Measurements from ENCODE around the gene CTNNA2.

CTNNA2 gene

GRCh38 chr2:79971807-79972206, 459.0 kb downstream of the CTNNA2 start:
- TF ChIP-seq GLIS3 (CRISPR knock-in tag; IDR thresholded peaks at IDR 0.05) (no peak), OSR1 (CRISPR knock-in tag; IDR thresholded peaks at IDR 0.05) (no peak), TSHZ2 (CRISPR knock-in tag; IDR thresholded peaks at IDR 0.05) (no peak), TCF4 (CRISPR knock-in tag; IDR thresholded peaks at IDR 0.05; ENCODE audit: borderline replicate concordance) (no peak), POU6F1 (CRISPR knock-in tag; IDR thresholded peaks at IDR 0.05; ENCODE audit: borderline replicate concordance, low read depth) (no peak), ZC3H10 (CRISPR knock-in tag; IDR thresholded peaks at IDR 0.05) (no peak), PATZ1 (CRISPR knock-in tag; IDR thresholded peaks at IDR 0.05; ENCODE audit: borderline replicate concordance) (no peak), ISL1 (CRISPR knock-in tag; IDR thresholded peaks at IDR 0.05) (no peak)
- ATAC-seq, result no peak

- ATAC-seq, result no peak
- TF ChIP-seq BACH2 (CRISPR knock-in tag; IDR thresholded peaks at IDR 0.05; ENCODE audit: borderline replicate concordance) (no peak), ZFP30 (CRISPR knock-in tag; IDR thresholded peaks at IDR 0.05) (no peak), OSR1 (CRISPR knock-in tag; IDR thresholded peaks at IDR 0.05) (no peak), TCF4 (CRISPR knock-in tag; IDR thresholded peaks at IDR 0.05; ENCODE audit: borderline replicate concordance) (no peak), TSHZ2 (CRISPR knock-in tag; IDR thresholded peaks at IDR 0.05) (no peak), SNAI2 (CRISPR knock-in tag; IDR thresholded peaks at IDR 0.05) (no peak), POU6F1 (CRISPR knock-in tag; IDR thresholded peaks at IDR 0.05; ENCODE audit: borderline replicate concordance, low read depth) (no peak), ZNF8 (CRISPR knock-in tag; IDR thresholded peaks at IDR 0.05) (no peak), ZC3H10 (CRISPR knock-in tag; IDR thresholded peaks at IDR 0.05) (no peak), ARNTL (CRISPR knock-in tag; IDR thresholded peaks at IDR 0.05; ENCODE audit: borderline replicate concordance, low read depth) (no peak), RARB (CRISPR knock-in tag; IDR thresholded peaks at IDR 0.05) (no peak), ESRRG (CRISPR knock-in tag; IDR thresholded peaks at IDR 0.05) (no peak), ISL1 (CRISPR knock-in tag; IDR thresholded peaks at IDR 0.05) (no peak)
- TF ChIP-seq, protein P1, sequence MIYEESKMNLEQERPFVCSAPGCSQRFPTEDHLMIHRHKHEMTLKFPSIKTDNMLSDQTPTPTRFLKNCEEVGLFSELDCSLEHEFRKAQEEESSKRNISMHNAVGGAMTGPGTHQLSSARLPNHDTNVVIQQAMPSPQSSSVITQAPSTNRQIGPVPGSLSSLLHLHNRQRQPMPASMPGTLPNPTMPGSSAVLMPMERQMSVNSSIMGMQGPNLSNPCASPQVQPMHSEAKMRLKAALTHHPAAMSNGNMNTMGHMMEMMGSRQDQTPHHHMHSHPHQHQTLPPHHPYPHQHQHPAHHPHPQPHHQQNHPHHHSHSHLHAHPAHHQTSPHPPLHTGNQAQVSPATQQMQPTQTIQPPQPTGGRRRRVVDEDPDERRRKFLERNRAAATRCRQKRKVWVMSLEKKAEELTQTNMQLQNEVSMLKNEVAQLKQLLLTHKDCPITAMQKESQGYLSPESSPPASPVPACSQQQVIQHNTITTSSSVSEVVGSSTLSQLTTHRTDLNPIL (CRISPR knock-in tag; IDR thresholded peaks at IDR 0.05; ENCODE audit: low read depth), result no peak
- TF ChIP-seq, protein P2, sequence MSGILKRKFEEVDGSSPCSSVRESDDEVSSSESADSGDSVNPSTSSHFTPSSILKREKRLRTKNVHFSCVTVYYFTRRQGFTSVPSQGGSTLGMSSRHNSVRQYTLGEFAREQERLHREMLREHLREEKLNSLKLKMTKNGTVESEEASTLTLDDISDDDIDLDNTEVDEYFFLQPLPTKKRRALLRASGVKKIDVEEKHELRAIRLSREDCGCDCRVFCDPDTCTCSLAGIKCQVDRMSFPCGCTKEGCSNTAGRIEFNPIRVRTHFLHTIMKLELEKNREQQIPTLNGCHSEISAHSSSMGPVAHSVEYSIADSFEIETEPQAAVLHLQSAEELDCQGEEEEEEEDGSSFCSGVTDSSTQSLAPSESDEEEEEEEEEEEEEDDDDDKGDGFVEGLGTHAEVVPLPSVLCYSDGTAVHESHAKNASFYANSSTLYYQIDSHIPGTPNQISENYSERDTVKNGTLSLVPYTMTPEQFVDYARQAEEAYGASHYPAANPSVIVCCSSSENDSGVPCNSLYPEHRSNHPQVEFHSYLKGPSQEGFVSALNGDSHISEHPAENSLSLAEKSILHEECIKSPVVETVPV (CRISPR knock-in tag; IDR thresholded peaks at IDR 0.05), result no peak
These were observed 459.8 kb downstream of the CTNNA2 start for GRCh38 chr2:79972661-79973060.
